Right atrium auricular region (tissue), 2 donors: ENCODE results near the gene NOTCH2. TPM values are rescaled to one million over a fixed set of nuclear protein-coding genes. Genes with fewer than 3 reads are reported as not detected.

Experiments used
- DNase-seq: peaks from one replicate; pipeline ENCODE4 v3.0.0-alpha.2; 2019; ENCODE audit warnings: low spot score
- H3K27ac ChIP-seq, 2 donors: fragments of 200-600 bp; sonication (generic); 1 replicate in 1 of 2; 2 replicates in 1 of 2; pipeline ENCODE4 v1.5.1; 2016 to 2019
- H3K27me3 ChIP-seq, 2 donors: fragments of 200-600 bp; sonication (generic); one replicate each; pipeline versions ENCODE4 v1.5.1 to v1.6.0; 2017 to 2019
- H3K36me3 ChIP-seq: fragments of 200-600 bp; sonication (generic); one replicate; pipeline ENCODE4 v1.5.1; 2016
- H3K4me1 ChIP-seq, 2 donors: fragments of 200-600 bp; sonication (generic); one replicate each; pipeline versions ENCODE4 v1.5.1 to v1.6.0; 2017 to 2019
- H3K4me3 ChIP-seq, 2 donors: fragments of 200-600 bp; sonication (generic); 1 replicate in 1 of 2; 2 replicates in 1 of 2; pipeline ENCODE4 v1.5.1; 2017 to 2019; ENCODE audit warnings: mild to moderate bottlenecking in 1 of 2, moderate library complexity in 1 of 2
- H3K9me3 ChIP-seq, 2 donors: fragments of 200-600 bp; sonication (generic); one replicate each; pipeline ENCODE4 v1.5.1; 2019
- total RNA-seq, 2 donors: library from RNA; depleted of rRNA; stranded (reverse); fragments of >200 nt; gene quantifications; one replicate each; pipeline ENCODE4 v1.1.0, GENCODE V29; 2016
- TF ChIP-seq, protein P1 (sequence below), 2 donors: fragments of 200-600 bp; sonication (generic); IDR thresholded peaks; one replicate each; pipeline ENCODE4 v1.5.1; 2019; ENCODE audit warnings: antibody characterized with exemption in 2 of 2

The NOTCH2 gene
- total RNA-seq, 2 donors from 2014 or later, result 26.7 to 45.9 TPM

DNA sequence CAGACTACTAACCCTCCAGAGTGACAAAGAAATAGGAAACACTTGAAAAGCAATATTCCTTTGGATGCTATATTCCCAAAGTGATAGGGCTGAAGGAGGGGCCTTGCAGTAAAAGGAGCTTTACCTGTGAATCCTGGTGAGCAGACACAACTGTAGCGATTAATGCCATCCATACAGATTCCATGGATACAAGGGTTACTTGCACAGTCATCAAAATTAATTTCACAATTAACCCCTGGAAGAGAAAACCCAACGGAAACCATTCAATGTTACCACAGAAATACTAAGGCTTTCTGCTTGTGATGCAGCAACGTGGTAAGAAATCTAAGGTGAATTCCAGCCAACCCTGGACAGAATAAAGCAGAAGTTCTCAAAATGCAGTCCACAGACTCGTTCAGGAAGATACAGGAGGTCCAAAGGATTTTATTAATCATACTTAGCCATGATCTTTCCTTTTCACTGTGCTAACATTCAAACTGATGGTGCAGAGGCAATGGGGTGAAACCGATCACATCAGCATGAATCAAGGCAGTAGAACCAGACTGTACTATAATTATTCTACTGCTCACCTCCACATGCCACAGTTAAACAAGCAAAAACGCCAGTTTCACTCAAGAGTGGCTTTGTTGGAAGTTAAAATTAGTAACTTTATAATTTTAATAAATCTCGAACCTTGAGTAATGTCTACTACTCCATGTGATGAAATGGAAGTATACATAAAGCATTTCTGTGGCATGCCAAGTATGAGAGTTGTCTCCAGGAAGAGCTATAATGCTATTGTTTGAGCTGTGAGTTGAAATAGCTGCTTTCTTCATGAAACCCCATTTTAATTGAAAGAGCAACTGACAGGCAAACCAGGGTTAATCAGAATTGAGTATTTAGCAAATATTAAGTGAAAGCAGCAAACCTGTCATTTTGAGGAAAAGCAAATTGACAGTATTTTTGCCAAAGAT lies 109.9 kb downstream of the NOTCH2 start:
- Histone ChIP-seq H3K36me3 (peaks cover 19% of the 10 kb centered on the region), H3K4me1 (peaks cover 0 to 9% of the 10 kb centered on the region in 2 donors), H3K9me3 (no peaks in the 10 kb centered on the region)

GRCh38 chr1:119958223-119958622 lies 111.2 kb downstream of the NOTCH2 start:
- no peak for DNase-seq
- TF ChIP-seq, protein P1, sequence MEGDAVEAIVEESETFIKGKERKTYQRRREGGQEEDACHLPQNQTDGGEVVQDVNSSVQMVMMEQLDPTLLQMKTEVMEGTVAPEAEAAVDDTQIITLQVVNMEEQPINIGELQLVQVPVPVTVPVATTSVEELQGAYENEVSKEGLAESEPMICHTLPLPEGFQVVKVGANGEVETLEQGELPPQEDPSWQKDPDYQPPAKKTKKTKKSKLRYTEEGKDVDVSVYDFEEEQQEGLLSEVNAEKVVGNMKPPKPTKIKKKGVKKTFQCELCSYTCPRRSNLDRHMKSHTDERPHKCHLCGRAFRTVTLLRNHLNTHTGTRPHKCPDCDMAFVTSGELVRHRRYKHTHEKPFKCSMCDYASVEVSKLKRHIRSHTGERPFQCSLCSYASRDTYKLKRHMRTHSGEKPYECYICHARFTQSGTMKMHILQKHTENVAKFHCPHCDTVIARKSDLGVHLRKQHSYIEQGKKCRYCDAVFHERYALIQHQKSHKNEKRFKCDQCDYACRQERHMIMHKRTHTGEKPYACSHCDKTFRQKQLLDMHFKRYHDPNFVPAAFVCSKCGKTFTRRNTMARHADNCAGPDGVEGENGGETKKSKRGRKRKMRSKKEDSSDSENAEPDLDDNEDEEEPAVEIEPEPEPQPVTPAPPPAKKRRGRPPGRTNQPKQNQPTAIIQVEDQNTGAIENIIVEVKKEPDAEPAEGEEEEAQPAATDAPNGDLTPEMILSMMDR (IDR thresholded peaks at IDR 0.05), result no peak
- Histone ChIP-seq H3K27me3 (no peaks in the 10 kb centered on the region), H3K27ac (no peak overlapping the region), H3K36me3 (peaks cover 13% of the 10 kb centered on the region), H3K4me3 (no peak overlapping the region), H3K4me1 (peaks cover 0 to 14% of the 10 kb centered on the region in 2 donors), H3K9me3 (no peaks in the 10 kb centered on the region)

More for the DNA sequence above, 109.9 kb downstream of the NOTCH2 start:
- DNase-seq, result no peak
- Histone ChIP-seq H3K27ac (no peak overlapping the region), H3K4me3 (no peak overlapping the region), H3K27me3 (no peaks in the 10 kb centered on the region)
- TF ChIP-seq, protein P1 (IDR thresholded peaks at IDR 0.05), result no peak

DNA sequence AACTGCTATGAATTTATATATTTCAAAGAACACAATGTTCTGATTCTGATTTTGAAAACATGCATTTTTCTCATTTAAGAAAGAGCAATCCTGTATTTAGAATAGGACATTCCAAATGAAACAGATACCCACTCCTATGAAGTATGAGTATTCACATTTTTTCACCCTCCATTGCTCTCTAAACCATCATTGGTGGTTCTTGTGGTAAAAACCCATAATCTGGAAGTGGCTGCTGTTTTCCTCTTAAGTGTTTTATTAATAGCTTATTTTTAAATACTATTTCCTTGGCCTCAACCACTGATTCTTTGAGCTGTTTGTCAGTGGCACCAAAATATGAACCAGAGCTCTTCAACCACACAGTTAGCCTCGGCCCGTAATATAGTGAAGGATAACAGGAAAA lies 113.2 kb downstream of the NOTCH2 start:
- DNase-seq, result no peak
- TF ChIP-seq, protein P1 (IDR thresholded peaks at IDR 0.05), result no peak
- no peak overlapping the region for H3K27ac ChIP-seq
- peaks cover 0 to 5% of the 10 kb centered on the region in 2 donors for H3K4me1 ChIP-seq
- no peaks in the 10 kb centered on the region for H3K9me3 ChIP-seq
- no peak overlapping the region for H3K4me3 ChIP-seq
- peaks cover 12% of the 10 kb centered on the region for H3K36me3 ChIP-seq
- no peaks in the 10 kb centered on the region for H3K27me3 ChIP-seq

GRCh38 chr1:119954476-119955422 lies 114.7 kb downstream of the NOTCH2 start:
- TF ChIP-seq, protein P1 (IDR thresholded peaks at IDR 0.05), result no peak
- no peak overlapping the region for H3K4me3 ChIP-seq
- no peaks in the 10 kb centered on the region for H3K27me3 ChIP-seq
- no peak overlapping the region for H3K27ac ChIP-seq
- H3K4me1 ChIP-seq, result peaks cover 0 to 5% of the 10 kb centered on the region in 2 donors
- H3K9me3 ChIP-seq, result no peaks in the 10 kb centered on the region
- DNase-seq, result no peak
- peaks cover 23% of the 10 kb centered on the region for H3K36me3 ChIP-seq

GRCh38 chr1:119953266-119953998 lies 116.0 kb downstream of the NOTCH2 start:
- H3K36me3 ChIP-seq, result peaks cover 26% of the 10 kb centered on the region

More at GRCh38 chr1:119953266-119953998, 116.0 kb downstream of the NOTCH2 start:
- TF ChIP-seq, protein P1 (IDR thresholded peaks at IDR 0.05), result no peak
- no peak for DNase-seq
- H3K4me1 ChIP-seq, result peaks cover 0 to 5% of the 10 kb centered on the region in 2 donors
- H3K4me3 ChIP-seq, result no peak overlapping the region
- no peaks in the 10 kb centered on the region for H3K9me3 ChIP-seq
- H3K27ac ChIP-seq, result no peak overlapping the region
- H3K27me3 ChIP-seq, result no peaks in the 10 kb centered on the region
